Measurements from ENCODE around the gene SSBP3.

DNA sequence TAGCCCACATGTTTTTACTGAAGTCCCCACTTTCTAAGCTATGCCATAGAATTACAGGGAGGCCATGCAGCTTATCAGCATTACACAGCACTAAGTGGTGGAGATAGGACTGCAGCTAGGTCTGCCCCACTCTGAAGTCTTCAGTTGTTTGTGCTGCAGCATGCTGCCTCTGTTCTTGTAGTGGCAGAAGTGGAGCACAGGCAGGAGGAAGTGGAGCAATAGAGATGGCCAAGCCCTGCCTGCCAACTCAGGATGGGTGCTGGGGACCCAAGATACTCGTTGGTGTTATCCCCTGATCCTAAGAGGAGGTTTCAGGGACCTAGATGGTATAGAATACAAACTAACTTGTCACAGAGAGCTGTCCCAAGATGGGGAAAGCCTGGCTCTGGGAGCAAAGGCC is 193.3 kb downstream of the SSBP3 start:
- TF ChIP-seq POLR2AphosphoS5 (IDR thresholded peaks at IDR 0.05; ENCODE audit: borderline replicate concordance, low read depth, low read length) (no peak), EZH2 (IDR thresholded peaks at IDR 0.05) (no peak), FOXP2 (optimal IDR thresholded peaks at IDR 0.05; ENCODE audit: control extremely low read depth, extremely low read length, insufficient read depth) (no peak)
